Measurements from ENCODE around the gene ITIH5.
"Not testable (repeated sequence)": the region's sequence is repeated elsewhere in the genome, so short reads cannot be mapped to it uniquely, and the experiment has no call there.

ITIH5 gene

DNA sequence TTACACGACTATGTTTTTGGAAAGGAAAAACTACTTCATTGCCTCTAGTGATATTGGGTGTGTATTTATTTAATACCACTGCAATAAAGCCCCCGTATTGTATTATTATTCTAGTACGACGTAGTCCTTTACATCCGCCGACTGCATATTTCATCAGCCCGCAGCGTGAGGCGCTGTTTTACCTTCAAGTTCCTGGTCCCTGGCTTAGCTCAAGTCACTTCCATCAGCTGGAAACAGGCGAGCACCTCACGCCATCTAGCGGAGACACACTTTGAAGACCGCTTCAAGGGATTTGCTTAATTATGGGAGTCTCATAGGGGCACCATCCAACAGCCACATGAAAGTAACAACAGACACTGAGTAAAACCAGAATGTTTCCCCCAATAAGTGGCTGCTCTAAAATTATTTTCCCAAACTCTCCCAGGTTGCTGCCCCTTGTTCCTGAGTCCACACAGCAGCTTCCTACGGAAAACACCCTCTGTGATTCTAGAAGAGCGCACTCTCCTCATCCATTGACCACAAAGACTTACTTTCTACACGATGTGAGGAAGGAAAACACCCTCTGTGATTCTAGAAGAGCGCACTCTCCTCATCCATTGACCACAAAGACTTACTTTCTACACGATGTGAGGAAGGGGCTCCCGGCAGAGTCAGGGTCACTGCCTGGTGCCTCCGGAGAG lies 20.6 kb upstream of the ITIH5 start:
- peak; percentile 44 to 48 for DNase-seq (ENCODE audit: low read depth in 1 of 2, low spot score in 1 of 2)

DNA sequence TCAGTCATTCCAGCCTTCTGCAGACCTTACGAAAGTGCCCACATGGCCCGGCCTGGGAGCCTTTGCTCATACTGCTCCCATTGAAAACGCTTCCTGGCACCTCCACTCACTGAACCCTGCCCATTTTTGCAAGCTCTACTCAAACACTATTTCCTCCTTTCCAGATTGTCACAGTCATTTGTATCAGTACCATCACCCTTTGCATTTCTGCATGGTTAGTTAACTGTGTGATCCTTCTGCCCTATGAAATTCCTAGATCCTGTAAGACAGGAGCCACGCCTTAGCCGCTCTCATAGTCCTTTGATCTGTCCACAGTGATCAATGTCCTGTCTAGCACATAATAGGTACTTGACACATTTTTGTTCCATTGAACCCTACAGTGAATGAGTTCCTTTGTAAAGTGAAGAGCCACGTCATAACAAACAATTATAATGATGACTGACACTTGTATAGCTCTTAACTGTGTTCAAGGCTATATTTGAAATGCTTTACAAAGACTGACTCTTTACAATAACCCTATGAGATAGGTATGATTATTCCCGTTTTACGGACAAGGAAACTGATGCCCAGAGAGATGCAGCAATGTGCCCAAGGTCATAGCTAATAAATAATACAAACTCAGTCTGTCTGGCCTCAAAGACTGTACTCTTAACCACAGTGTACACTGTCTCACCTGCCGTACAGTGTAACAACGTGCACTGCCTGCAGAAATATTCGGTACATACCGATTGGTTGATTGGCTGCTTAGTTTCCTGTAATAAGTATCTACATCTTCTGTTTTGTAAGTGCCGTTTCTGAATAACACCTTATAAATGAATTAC lies 19.8 kb upstream of the ITIH5 start:
- DNase-seq (ENCODE audit: low read depth in 1 of 2, low spot score in 1 of 2), result no peak

DNA sequence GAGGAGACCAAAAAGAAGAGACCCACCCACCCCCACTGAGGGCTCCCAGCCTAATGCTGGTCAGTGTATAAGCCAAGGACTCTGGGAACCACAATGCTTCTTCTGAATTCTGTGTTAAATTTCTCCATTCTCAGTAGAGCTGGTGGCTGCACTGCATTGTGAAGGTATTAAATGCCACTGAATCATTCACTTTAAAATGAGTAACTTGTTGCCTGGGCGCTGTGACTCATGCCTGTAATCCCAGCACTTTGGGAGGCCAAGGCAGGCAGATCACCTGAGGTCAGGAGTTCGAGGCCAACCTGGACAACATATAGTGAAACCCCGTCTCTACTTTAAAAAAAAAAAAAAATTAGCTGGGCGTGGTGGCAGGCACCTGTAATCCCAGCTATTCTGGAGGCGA lies 13.3 kb upstream of the ITIH5 start:
- not testable (repeated sequence) for DNase-seq (ENCODE audit: low read depth in 1 of 2, low spot score in 1 of 2)

DNA sequence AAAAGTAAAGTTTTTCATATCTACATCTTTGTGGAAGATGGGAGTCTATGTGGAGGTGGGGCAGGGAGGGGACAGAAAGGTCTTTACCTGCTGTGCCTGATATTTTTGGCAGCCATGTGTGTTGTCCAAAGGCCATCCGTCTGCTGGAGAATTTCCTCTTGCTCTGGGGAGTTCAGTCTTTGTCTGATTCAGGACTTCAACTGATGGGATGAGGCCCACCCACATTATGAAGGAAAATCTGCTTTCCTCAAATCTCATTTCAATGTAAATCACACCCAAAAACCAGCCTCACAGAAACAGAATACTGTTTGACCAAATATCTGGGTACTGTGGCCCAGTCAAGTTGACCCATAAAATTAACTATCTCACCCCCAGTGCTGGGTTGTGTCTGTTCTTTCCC lies 12.5 kb upstream of the ITIH5 start:
- DNase-seq (ENCODE audit: low read depth in 1 of 2, low spot score in 1 of 2), result no peak

DNA sequence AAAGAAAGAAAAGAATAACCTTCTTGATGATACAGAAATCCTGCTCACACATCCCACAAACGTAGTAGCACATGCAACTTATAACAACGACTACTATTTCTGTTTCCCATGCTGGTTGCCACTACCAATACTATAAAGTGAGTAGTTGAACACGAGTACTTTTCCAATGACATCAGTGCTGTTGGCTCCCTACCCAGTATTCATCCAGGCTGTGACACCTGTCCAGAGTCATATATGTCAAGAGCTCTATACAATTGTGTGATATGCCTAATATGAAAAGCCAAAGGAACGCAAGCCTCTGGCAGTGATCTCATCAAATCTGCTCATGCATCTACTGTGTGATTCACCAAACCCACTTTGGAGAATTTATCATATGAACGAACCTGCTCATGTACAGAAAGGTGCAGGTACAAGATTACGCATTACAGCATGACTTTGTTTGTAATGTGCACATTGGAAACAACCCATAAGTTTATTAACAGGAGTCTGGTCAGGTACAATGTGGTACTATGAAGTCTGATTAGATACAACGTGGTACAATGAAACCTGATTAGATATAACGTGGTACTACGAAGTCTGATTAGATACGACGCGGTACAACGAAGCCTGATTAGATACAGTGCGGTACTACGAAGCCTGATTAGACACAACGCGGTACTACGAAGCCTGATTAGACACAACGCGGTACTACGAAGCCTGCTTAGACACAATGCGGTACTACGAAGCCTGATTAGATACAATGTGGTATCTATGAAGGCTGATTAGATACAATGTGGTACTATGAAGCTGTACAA lies 5.8 kb upstream of the ITIH5 start:
- no peak for DNase-seq (ENCODE audit: low read depth in 1 of 2, low spot score in 1 of 2)

- DNase-seq (ENCODE audit: low read depth in 1 of 2, low spot score in 1 of 2), result no peak
Observed at GRCh38 chr10:7670157-7670556, 3.4 kb upstream of the ITIH5 start.

- no peak for DNase-seq (ENCODE audit: low read depth in 1 of 2, low spot score in 1 of 2)
Observed at GRCh38 chr10:7667262-7668141, 736 bp upstream of the ITIH5 start.

DNA sequence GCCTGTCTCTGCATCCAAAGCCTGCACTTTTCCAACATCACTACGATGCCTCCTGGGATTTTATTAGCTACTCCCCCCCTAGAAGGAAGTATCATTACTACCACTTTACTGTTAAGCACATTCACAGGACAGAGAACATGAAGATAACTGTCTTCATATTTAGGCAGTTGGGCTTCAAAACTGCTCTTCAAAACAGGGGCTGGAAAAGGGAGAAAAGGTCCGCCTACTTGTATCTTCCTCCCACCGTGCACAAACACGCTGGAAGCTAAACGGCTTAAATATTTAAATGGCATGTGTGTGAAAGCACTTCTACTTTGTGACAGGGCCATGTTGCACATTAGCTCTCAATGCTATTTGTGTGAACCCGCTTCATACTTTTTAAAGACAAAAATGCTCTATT lies 999 bp downstream of the ITIH5 start:
- no peak for DNase-seq (ENCODE audit: low read depth in 1 of 2, low spot score in 1 of 2)

GRCh38 chr10:7664707-7665106 lies 2.1 kb downstream of the ITIH5 start:
- no peak for DNase-seq (ENCODE audit: low read depth in 1 of 2, low spot score in 1 of 2)

DNA sequence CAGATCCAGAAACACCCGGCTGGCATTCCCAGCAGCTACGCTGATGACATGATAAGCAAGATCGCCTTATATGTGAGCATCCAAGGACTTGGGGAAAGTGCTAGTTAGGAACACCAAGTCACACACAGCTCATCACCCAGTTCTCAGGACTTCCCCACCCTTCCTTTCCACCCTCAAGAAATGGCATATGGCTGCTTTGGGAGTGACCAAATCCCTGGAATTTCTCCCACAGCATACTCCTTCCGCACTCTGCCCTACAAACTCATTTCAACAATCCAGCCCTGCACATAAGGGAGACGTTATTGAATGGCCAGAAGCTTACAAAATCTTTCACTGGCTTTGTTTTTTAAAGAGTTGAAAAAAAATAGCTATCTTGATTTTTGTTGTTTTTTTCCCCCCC lies 4.2 kb downstream of the ITIH5 start:
- no peak for DNase-seq (ENCODE audit: low read depth in 1 of 2, low spot score in 1 of 2)

DNA sequence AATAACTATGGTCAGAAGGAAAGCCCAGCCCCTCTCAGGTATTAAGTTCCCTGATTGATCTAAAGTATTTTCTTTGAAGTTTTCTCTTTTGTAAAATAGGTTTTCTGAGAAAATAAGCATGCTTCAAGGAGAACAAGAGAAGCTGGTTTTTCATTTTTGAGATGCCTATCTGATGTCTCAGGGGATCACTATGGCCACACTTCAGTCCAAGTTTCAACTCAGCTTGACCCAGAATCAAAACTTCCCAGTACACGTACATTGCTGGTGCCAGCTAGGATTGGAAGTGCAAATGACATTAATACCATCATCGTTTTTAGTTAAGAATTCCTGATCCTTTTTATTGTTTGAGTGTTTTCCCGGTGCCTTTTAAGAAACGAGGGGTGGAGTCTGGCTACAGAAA lies 7.2 kb downstream of the ITIH5 start:
- no peak for DNase-seq (ENCODE audit: low read depth in 1 of 2, low spot score in 1 of 2)

GRCh38 chr10:7657552-7657951 lies 9.2 kb downstream of the ITIH5 start:
- DNase-seq (ENCODE audit: low read depth in 1 of 2, low spot score in 1 of 2), result no peak

- DNase-seq (ENCODE audit: low read depth in 1 of 2, low spot score in 1 of 2), result not testable (repeated sequence)
Observed at GRCh38 chr10:7657079-7657478, 9.7 kb downstream of the ITIH5 start.

DNA sequence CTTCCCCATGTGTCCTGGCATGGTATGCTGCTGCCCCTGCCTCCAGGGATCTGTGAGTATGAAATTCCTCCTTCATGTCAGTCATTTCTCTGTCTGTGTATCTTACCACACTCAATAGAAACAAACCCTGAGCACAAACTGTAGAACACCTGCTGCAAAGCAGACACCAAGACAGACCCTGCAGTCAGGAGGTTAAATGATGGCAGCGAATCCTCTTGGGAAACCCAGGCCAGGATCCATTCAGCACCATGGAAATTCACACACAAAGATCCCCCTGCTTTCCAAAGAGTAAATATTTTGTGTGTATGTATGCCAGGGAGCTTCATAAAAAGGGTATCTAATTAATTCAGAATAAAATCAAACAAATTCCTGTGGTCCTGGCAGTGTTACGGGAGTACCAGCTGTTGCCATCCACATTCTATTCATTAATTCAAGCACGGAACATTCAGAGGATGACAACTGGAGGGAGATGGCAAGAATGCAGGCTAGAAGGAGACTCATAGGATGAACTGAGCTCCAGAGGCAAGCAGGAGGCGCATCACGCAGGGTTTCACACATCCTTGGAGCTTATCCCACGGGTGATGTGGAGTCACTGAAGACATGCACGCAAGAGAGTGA lies 14.8 kb downstream of the ITIH5 start:
- DNase-seq (ENCODE audit: low read depth in 1 of 2, low spot score in 1 of 2), result no peak

- DNase-seq (ENCODE audit: low read depth in 1 of 2, low spot score in 1 of 2), result no peak
Observed at GRCh38 chr10:7649673-7650300, 17.0 kb downstream of the ITIH5 start.

GRCh38 chr10:7647062-7647664 lies 19.6 kb downstream of the ITIH5 start:
- no peak for DNase-seq (ENCODE audit: low read depth in 1 of 2, low spot score in 1 of 2)

DNA sequence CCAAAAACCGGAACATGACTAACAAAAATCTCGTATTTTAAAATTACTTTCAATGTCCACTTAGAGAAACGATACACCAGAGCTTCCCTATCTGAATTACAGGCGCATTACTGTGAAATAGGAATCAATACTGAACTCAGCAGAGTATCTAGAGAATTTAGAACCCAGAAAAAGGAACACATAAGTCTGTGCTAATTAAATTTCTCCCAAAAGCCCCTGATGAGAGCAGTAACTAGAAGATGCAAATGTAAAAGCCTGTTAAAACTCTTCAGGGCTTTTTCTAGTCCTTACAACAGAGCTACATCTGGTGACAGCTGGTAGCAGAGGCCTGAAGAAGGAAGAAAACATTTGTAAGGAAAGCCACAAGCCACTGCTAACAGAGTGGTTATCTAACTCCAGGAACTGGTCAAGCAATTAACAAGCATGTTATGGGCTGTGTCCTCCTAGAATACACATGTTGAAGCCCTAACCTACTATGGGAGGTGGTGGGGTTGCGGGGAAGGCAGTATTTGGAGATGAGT lies 24.2 kb downstream of the ITIH5 start:
- no peak for DNase-seq (ENCODE audit: low read depth in 1 of 2, low spot score in 1 of 2)

DNA sequence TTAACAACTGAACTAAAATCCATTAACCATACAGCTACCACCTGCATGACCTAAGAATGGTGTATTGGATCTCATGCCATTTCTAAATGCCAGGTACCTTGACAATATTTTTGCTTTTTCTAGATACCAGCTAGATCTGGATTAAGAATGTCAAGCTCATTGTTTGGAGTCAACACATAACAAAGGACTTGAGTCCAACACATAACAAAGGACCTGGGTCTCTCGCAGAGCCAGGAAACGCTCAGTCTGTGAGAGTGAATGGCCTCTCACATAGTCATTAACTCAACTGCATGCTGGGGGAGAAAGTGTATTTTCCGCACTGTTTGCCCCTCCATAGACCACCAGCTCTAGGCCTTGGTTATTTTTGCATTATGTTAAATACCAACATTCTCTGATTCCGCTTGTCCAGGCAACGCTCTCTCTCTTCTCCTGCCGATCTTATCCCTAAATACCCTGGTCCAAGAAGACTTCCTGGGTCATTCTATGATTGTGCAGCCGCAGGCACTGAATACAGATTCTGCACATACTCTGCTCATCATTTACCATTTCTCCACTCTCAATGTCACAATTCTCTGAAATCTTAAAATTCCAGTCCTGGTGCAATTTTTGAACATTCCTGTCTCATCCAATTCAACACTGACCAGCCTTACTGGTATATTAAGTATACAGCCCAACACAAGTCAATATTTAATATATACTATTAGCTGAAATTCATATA lies 31.2 kb downstream of the ITIH5 start:
- no peak for DNase-seq (ENCODE audit: low read depth in 1 of 2, low spot score in 1 of 2)

Measured in activated T-helper 1 cell treated with anti-CD3 and anti-CD28 coated beads, Interleukin-2, amount 50 U/mL, for 16 hours (primary cell).